ENCODE results near the gene MPC2. TPM values are rescaled to one million over a fixed set of nuclear protein-coding genes. Genes with fewer than 3 reads are reported as not detected.

The MPC2 gene
- total RNA-seq, 2 donors from 2014 or later = 71.4 to 122 TPM

GRCh38 chr1:167938080-167938636 is 1.3 kb upstream of the MPC2 start:
- Histone ChIP-seq H3K4me3 (peak overlapping the region; percentile 86 to 100), H3K27ac (peak overlapping the region; percentile 99 to 100), H3K9me3 (no peaks in the 10 kb centered on the region), H3K4me1 (peaks cover 0 to 25% of the 10 kb centered on the region in 2 donors), H3K27me3 (no peaks in the 10 kb centered on the region), H3K36me3 (no peaks in the 10 kb centered on the region)
- no peak for DNase-seq (ENCODE audit: low spot score)
- no peak for TF ChIP-seq CTCF (IDR thresholded peaks at IDR 0.05)

- peak overlapping the region; percentile 99 to 100 for H3K27ac ChIP-seq
- no peak for TF ChIP-seq CTCF (IDR thresholded peaks at IDR 0.05)
- H3K9me3 ChIP-seq = no peaks in the 10 kb centered on the region
- H3K4me3 ChIP-seq = peak overlapping the region; percentile 86 to 100
- no peak for DNase-seq (ENCODE audit: low spot score)
- no peaks in the 10 kb centered on the region for H3K36me3 ChIP-seq
- H3K27me3 ChIP-seq = no peaks in the 10 kb centered on the region
- H3K4me1 ChIP-seq = peaks cover 0 to 25% of the 10 kb centered on the region in 2 donors
Measured at GRCh38 chr1:167937709-167938010, 788 bp upstream of the MPC2 start.

GRCh38 chr1:167936068-167936929 is 573 bp downstream of the MPC2 start, which contains the start of gene DCAF6:
TSS of gene DCAF6 (plus strand) at chr1:167936683. CDS start at chr1:167936912, 229 bp downstream.
- peak within 1 kb of the TSS; percentile 86 to 100 for H3K4me3 ChIP-seq
- no peaks in the 10 kb centered on the region for H3K36me3 ChIP-seq
- DNase-seq (ENCODE audit: low spot score) = peak; percentile 95
- no peaks in the 10 kb centered on the region for H3K9me3 ChIP-seq
- H3K4me1 ChIP-seq = peaks cover 0 to 25% of the 10 kb centered on the region in 2 donors
- no peak for TF ChIP-seq CTCF (IDR thresholded peaks at IDR 0.05)
- no peaks in the 10 kb centered on the region for H3K27me3 ChIP-seq
- peak within 1 kb of the TSS; percentile 99 to 100 for H3K27ac ChIP-seq

- DNase-seq (ENCODE audit: low spot score) = no peak
- H3K27ac ChIP-seq = peak overlapping the region; percentile 99 to 100
- peak overlapping the region; percentile 86 to 100 for H3K4me3 ChIP-seq
- no peaks in the 10 kb centered on the region for H3K27me3 ChIP-seq
- no peaks in the 10 kb centered on the region for H3K9me3 ChIP-seq
- TF ChIP-seq CTCF (IDR thresholded peaks at IDR 0.05) = peak in 1 of 2 donors; percentile 7
- peaks cover 0 to 25% of the 10 kb centered on the region in 2 donors for H3K4me1 ChIP-seq
- H3K36me3 ChIP-seq = no peaks in the 10 kb centered on the region
Measured at GRCh38 chr1:167935216-167936067, 1.4 kb downstream of the MPC2 start.

- Histone ChIP-seq H3K4me3 (peak overlapping the region; percentile 86 to 100), H3K36me3 (no peaks in the 10 kb centered on the region), H3K27me3 (no peaks in the 10 kb centered on the region), H3K9me3 (no peaks in the 10 kb centered on the region), H3K27ac (peak overlapping the region; percentile 99 to 100), H3K4me1 (peaks cover 0 to 25% of the 10 kb centered on the region in 2 donors)
- no peak for DNase-seq (ENCODE audit: low spot score)
- no peak for TF ChIP-seq CTCF (IDR thresholded peaks at IDR 0.05)
Measured at GRCh38 chr1:167934426-167935215, 2.3 kb downstream of the MPC2 start.
